ENCODE results near the gene ESYT1. TPM values are rescaled to one million over a fixed set of nuclear protein-coding genes. Genes with fewer than 3 reads are reported as not detected.

ESYT1 gene
- total and polyA plus RNA-seq, 10 of the 15 experiments (the other 5 are each of a cell fraction or from before 2014, with no cell fraction given): 47.5 to 120 (median 87.1) TPM

DNA sequence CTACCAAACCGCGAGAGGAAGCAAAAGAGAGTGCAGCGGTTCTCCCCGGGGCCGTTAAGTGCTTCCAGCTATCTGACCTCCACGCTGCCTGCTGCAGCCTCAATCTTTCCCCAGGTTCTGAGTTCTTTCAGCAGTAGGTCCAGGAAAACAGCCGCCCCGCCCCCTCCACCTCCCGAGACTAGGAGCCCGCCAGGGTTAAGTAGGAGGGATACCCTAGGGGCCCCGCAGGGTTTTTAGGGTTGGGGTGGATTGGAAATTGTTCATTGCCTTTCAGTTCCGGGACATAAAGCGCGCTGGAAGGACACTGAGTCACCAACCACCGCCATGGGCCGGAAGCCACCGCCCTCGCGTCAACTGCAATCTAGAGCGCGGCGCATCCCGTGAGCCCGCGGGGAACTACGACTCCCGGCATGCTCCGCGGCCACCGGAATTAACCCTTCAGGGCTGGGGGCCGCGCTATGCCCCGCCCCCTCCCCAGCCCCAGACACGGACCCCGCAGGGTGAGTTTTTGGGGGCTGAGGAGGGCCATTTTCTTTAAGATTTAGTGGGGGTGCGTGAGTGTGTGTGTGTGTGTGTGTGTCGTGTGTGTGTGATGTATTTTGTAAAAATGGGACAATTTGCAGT is 24.2 kb downstream of the ESYT1 start, which contains the start of gene MYL6B (continued):
- TF ChIP-seq PRDM15 (CRISPR knock-in tag; IDR thresholded peaks at IDR 0.05) (no peak), CBFB (IDR thresholded peaks at IDR 0.05; ENCODE audit: low read depth) (peak; percentile 79; the same call in 1 of the 2 replicates), BHLHE40 (IDR thresholded peaks at IDR 0.05; ENCODE audit: borderline replicate concordance in 1 of 2, low read depth in 2 of 2, low read length in 1 of 2) (peak; percentile 91 to 94), ATF7 (IDR thresholded peaks at IDR 0.05; ENCODE audit: low read depth) (peak; percentile 27; the same call in 1 of the 2 replicates), TBL1XR1 (IDR thresholded peaks at IDR 0.05; ENCODE audit: low read depth, low read length) (no peak), PBX3 (IDR thresholded peaks at IDR 0.05; ENCODE audit: insufficient replicate concordance, low read depth, low read length) (no peak), FOXK2 (IDR thresholded peaks at IDR 0.05) (no peak), MTA2 (IDR thresholded peaks at IDR 0.05; ENCODE audit: low read depth) (peak; percentile 51; the same call in 1 of the 2 replicates), SUPT20H (IDR thresholded peaks at IDR 0.05; ENCODE audit: borderline replicate concordance, control insufficient read depth, low read depth, low read length) (no peak), SREBF2 (IDR thresholded peaks at IDR 0.05; ENCODE audit: low read length) (no peak), POLR2AphosphoS5 (IDR thresholded peaks at IDR 0.05; ENCODE audit: low read length) (peak; percentile 52; the same call in 1 of the 2 replicates), ESRRA (IDR thresholded peaks at IDR 0.05; ENCODE audit: low read length) (no peak), BMI1 (IDR thresholded peaks at IDR 0.05; ENCODE audit: borderline replicate concordance) (no peak), RAD51 (IDR thresholded peaks at IDR 0.05) (no peak), HDAC2 (IDR thresholded peaks at IDR 0.05) (no peak), TCF12 (IDR thresholded peaks at IDR 0.05; ENCODE audit: low read depth, low read length) (no peak), CREM (IDR thresholded peaks at IDR 0.05; ENCODE audit: low read depth) (peak; percentile 79; the same call in 1 of the 2 replicates), POLR2AphosphoS2 (IDR thresholded peaks at IDR 0.05; ENCODE audit: low read depth, low read length) (no peak; the same call in 1 of the 2 replicates), EGR1 (IDR thresholded peaks at IDR 0.05; ENCODE audit: borderline replicate concordance in 1 of 2, low read depth in 2 of 2, low read length in 2 of 2) (no peak), EED (IDR thresholded peaks at IDR 0.05; ENCODE audit: low read depth) (0 out of 2 replicates have a peak, but pooled peaks have one; percentile 8), BCL11A (IDR thresholded peaks at IDR 0.05; ENCODE audit: low read depth, low read length) (no peak), JUND (IDR thresholded peaks at IDR 0.05; ENCODE audit: low read depth, low read length) (no peak)
- TF ChIP-seq, protein P1, sequence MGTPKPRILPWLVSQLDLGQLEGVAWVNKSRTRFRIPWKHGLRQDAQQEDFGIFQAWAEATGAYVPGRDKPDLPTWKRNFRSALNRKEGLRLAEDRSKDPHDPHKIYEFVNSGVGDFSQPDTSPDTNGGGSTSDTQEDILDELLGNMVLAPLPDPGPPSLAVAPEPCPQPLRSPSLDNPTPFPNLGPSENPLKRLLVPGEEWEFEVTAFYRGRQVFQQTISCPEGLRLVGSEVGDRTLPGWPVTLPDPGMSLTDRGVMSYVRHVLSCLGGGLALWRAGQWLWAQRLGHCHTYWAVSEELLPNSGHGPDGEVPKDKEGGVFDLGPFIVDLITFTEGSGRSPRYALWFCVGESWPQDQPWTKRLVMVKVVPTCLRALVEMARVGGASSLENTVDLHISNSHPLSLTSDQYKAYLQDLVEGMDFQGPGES (IDR thresholded peaks at IDR 0.05): no peak
- TF ChIP-seq, protein P2, sequence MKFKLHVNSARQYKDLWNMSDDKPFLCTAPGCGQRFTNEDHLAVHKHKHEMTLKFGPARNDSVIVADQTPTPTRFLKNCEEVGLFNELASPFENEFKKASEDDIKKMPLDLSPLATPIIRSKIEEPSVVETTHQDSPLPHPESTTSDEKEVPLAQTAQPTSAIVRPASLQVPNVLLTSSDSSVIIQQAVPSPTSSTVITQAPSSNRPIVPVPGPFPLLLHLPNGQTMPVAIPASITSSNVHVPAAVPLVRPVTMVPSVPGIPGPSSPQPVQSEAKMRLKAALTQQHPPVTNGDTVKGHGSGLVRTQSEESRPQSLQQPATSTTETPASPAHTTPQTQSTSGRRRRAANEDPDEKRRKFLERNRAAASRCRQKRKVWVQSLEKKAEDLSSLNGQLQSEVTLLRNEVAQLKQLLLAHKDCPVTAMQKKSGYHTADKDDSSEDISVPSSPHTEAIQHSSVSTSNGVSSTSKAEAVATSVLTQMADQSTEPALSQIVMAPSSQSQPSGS (IDR thresholded peaks at IDR 0.05; ENCODE audit: low read length): no peak
- TF ChIP-seq, protein P3, sequence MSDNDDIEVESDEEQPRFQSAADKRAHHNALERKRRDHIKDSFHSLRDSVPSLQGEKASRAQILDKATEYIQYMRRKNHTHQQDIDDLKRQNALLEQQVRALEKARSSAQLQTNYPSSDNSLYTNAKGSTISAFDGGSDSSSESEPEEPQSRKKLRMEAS (IDR thresholded peaks at IDR 0.05; ENCODE audit: low read depth, low read length): 0 out of 2 replicates have a peak, but pooled peaks have one; percentile 37
